H1 (cell line): ENCODE data around the gene UBAP2. TPM values are rescaled to one million over a fixed set of nuclear protein-coding genes. Genes with fewer than 3 reads are reported as not detected.

Experiments
- CBX8 ChIP-seq: fragments of 300-800, 300-1000 bp; sonication (generic); IDR thresholded peaks from 2 replicates; pipeline ENCODE4 v1.7.1; 2016; ENCODE audit warnings: low read depth, low read length, borderline replicate concordance
- JUN ChIP-seq: IDR thresholded peaks from 2 replicates; pipeline ENCODE4 v1.6.1; 2011; ENCODE audit warnings: low read depth, mild to moderate bottlenecking, improper control_type of control experiment, low read length
- POLR2A ChIP-seq, 2 experiments: IDR thresholded peaks; 1 replicate in 1 of 2; 2 replicates in 1 of 2; pipeline ENCODE4 v1.6.1; 2011; ENCODE audit warnings: low read depth in 2 of 2, low read length in 2 of 2, mild to moderate bottlenecking in 2 of 2; ENCODE audit errors: control extremely low read depth in 1 of 2
- RFX5 ChIP-seq: IDR thresholded peaks from 2 replicates; pipeline ENCODE4 v1.6.1; 2011; ENCODE audit warnings: low read depth, low read length, improper control_type of control experiment, borderline replicate concordance
- SP1 ChIP-seq: IDR thresholded peaks from 2 replicates; pipeline ENCODE4 v1.6.1; 2011; ENCODE audit warnings: low read depth, low read length
- TAF1 ChIP-seq: IDR thresholded peaks from 2 replicates; pipeline ENCODE4 v1.6.1; 2011; ENCODE audit warnings: mild to moderate bottlenecking, low read depth, low read length
- polyA plus RNA-seq, 7 experiments: library from polyadenylated mRNA; depleted of rRNA in 3 of 7; stranded (reverse) in 5 of 7; unstranded in 2 of 7; fragments of >200 nt in 5 of 7; fragments of 200-250 nt in 2 of 7; gene quantifications; 1 replicate in 5 of 7; 2 replicates in 1 of 7; 4 replicates in 1 of 7; pipeline versions ENCODE4 v1.2.1 to v1.2.3, GENCODE V29; 2011 to 2013; ENCODE audit warnings: missing spikeins in 2 of 7, mixed read lengths in 2 of 7
- total RNA-seq: library from RNA; stranded (reverse); fragmentation: NEBNext Ultra II Directional; extraction: Animal tissue kit (Norgen Biotek cat#: 25700); gene quantifications from 2 replicates; pipeline ENCODE4 v1.2.1, GENCODE V29; 2021
- TF ChIP-seq, protein P1 (sequence below): IDR thresholded peaks from 2 replicates; pipeline ENCODE4 v1.6.1; 2012; ENCODE audit warnings: low read length, inconsistent platforms
- TF ChIP-seq, protein P2 (sequence below): fragments of 300-600 bp; sonication (generic); IDR thresholded peaks from 2 replicates; pipeline ENCODE4 v1.7.1; 2012; ENCODE audit warnings: low read length, moderate library complexity, mild to moderate bottlenecking, inconsistent platforms; ENCODE audit not compliant: insufficient replicate concordance

Gene UBAP2
- total and polyA plus RNA-seq, 2 of the 8 experiments (the other 6 are each of a cell fraction or from before 2014, with no cell fraction given): 75.0 to 81.4 TPM

DNA sequence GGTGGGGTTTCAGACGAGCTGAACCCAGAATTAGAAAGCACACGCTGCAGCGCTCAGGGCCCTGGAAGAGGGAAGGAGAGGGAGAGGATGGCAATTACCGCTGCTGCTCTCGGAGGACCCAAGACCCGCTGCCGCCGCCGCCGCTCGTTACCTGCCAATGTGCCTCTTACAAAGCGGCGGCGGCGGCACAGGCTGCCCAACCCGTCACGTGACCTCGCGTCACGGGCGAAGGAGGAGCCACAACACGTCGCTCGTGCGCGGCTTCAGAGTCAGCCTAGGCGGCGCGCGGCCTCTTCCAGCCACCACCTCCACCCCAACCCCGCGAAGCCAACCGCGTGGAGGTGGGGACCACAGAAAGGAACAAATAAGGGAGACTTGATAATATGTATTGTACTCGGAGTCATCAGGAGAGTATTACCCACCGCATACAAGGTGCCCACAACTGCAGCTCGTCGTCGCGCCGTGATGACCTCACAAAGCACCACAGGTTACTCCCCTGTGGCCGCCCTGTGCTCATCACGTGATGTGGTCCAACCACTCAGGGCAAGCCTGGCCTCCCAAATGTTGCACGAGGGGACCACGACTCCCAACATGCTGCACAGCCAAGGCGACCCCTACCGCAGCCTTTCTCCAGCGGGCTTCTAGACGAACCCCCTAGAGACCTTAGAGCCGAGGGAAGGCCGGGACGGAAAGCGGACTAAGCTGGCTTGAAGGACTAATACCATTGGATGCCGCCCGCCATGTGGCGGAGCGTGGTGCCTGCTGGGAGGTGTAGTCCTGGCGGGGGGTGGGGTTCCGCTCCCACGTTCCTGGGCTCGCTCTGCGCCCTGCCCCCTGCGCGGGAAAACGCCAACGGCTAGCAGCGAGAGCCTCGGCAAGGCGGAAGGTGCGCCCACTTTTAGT is at the start of gene UBAP2 (continued):
- no peak for TF ChIP-seq JUN
- no peak for TF ChIP-seq CBX8
- TF ChIP-seq, protein P1, sequence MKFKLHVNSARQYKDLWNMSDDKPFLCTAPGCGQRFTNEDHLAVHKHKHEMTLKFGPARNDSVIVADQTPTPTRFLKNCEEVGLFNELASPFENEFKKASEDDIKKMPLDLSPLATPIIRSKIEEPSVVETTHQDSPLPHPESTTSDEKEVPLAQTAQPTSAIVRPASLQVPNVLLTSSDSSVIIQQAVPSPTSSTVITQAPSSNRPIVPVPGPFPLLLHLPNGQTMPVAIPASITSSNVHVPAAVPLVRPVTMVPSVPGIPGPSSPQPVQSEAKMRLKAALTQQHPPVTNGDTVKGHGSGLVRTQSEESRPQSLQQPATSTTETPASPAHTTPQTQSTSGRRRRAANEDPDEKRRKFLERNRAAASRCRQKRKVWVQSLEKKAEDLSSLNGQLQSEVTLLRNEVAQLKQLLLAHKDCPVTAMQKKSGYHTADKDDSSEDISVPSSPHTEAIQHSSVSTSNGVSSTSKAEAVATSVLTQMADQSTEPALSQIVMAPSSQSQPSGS: peak; percentile 81
- TF ChIP-seq, protein P2, sequence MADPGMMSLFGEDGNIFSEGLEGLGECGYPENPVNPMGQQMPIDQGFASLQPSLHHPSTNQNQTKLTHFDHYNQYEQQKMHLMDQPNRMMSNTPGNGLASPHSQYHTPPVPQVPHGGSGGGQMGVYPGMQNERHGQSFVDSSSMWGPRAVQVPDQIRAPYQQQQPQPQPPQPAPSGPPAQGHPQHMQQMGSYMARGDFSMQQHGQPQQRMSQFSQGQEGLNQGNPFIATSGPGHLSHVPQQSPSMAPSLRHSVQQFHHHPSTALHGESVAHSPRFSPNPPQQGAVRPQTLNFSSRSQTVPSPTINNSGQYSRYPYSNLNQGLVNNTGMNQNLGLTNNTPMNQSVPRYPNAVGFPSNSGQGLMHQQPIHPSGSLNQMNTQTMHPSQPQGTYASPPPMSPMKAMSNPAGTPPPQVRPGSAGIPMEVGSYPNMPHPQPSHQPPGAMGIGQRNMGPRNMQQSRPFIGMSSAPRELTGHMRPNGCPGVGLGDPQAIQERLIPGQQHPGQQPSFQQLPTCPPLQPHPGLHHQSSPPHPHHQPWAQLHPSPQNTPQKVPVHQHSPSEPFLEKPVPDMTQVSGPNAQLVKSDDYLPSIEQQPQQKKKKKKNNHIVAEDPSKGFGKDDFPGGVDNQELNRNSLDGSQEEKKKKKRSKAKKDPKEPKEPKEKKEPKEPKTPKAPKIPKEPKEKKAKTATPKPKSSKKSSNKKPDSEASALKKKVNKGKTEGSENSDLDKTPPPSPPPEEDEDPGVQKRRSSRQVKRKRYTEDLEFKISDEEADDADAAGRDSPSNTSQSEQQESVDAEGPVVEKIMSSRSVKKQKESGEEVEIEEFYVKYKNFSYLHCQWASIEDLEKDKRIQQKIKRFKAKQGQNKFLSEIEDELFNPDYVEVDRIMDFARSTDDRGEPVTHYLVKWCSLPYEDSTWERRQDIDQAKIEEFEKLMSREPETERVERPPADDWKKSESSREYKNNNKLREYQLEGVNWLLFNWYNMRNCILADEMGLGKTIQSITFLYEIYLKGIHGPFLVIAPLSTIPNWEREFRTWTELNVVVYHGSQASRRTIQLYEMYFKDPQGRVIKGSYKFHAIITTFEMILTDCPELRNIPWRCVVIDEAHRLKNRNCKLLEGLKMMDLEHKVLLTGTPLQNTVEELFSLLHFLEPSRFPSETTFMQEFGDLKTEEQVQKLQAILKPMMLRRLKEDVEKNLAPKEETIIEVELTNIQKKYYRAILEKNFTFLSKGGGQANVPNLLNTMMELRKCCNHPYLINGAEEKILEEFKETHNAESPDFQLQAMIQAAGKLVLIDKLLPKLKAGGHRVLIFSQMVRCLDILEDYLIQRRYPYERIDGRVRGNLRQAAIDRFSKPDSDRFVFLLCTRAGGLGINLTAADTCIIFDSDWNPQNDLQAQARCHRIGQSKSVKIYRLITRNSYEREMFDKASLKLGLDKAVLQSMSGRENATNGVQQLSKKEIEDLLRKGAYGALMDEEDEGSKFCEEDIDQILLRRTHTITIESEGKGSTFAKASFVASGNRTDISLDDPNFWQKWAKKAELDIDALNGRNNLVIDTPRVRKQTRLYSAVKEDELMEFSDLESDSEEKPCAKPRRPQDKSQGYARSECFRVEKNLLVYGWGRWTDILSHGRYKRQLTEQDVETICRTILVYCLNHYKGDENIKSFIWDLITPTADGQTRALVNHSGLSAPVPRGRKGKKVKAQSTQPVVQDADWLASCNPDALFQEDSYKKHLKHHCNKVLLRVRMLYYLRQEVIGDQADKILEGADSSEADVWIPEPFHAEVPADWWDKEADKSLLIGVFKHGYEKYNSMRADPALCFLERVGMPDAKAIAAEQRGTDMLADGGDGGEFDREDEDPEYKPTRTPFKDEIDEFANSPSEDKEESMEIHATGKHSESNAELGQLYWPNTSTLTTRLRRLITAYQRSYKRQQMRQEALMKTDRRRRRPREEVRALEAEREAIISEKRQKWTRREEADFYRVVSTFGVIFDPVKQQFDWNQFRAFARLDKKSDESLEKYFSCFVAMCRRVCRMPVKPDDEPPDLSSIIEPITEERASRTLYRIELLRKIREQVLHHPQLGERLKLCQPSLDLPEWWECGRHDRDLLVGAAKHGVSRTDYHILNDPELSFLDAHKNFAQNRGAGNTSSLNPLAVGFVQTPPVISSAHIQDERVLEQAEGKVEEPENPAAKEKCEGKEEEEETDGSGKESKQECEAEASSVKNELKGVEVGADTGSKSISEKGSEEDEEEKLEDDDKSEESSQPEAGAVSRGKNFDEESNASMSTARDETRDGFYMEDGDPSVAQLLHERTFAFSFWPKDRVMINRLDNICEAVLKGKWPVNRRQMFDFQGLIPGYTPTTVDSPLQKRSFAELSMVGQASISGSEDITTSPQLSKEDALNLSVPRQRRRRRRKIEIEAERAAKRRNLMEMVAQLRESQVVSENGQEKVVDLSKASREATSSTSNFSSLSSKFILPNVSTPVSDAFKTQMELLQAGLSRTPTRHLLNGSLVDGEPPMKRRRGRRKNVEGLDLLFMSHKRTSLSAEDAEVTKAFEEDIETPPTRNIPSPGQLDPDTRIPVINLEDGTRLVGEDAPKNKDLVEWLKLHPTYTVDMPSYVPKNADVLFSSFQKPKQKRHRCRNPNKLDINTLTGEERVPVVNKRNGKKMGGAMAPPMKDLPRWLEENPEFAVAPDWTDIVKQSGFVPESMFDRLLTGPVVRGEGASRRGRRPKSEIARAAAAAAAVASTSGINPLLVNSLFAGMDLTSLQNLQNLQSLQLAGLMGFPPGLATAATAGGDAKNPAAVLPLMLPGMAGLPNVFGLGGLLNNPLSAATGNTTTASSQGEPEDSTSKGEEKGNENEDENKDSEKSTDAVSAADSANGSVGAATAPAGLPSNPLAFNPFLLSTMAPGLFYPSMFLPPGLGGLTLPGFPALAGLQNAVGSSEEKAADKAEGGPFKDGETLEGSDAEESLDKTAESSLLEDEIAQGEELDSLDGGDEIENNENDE: no peak
- TF ChIP-seq RFX5: no peak; the same call in 1 of the 2 replicates
- TF ChIP-seq SP1: 0 out of 2 replicates have a peak, but pooled peaks have one; percentile 42
- TF ChIP-seq TAF1: peak; percentile 99
- peak; percentile 93 to 98 for TF ChIP-seq POLR2A (IDR thresholded peaks at IDR 0.05; ENCODE audit: control extremely low read depth in 1 of 2, low read depth in 2 of 2, low read length in 2 of 2)
